ENCODE data around the gene FHL2. TPM values are rescaled to one million over a fixed set of nuclear protein-coding genes. Genes with fewer than 3 reads are reported as not detected.

The FHL2 gene
- total RNA-seq, 1 experiment from 2014 or later = 67.9 TPM

DNA sequence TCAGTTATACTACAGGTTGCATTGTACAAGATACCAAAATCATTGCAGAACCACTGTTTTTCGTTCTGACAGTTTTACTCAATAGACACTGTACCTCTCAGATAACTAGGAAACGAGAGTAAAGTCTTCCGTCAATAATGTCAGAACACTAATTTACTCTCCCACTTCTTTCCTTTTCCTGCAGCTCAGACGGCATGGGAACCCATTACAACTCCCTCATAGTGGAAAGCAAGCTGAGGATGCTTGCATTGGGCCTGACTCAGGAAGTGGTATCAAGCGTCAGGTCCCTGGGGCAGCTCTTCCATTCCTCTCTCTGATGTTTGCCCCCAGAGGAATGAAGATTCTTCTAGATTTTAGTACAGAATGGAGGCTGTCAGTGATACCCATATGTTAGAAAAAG, 23.9 kb upstream of the FHL2 start:
- no peak for DNase-seq (ENCODE audit: low spot score)

- no peak for DNase-seq (ENCODE audit: low spot score)
Measured at GRCh38 chr2:105421053-105421452, 22.2 kb upstream of the FHL2 start.

- DNase-seq (ENCODE audit: low spot score) = no peak
Measured at GRCh38 chr2:105418522-105418921, 19.7 kb upstream of the FHL2 start.

GRCh38 chr2:105417857-105418436, 19.1 kb upstream of the FHL2 start:
- peak; percentile 65 for DNase-seq (ENCODE audit: low spot score)

GRCh38 chr2:105416156-105416555, 17.3 kb upstream of the FHL2 start:
- no peak for DNase-seq (ENCODE audit: low spot score)

DNA sequence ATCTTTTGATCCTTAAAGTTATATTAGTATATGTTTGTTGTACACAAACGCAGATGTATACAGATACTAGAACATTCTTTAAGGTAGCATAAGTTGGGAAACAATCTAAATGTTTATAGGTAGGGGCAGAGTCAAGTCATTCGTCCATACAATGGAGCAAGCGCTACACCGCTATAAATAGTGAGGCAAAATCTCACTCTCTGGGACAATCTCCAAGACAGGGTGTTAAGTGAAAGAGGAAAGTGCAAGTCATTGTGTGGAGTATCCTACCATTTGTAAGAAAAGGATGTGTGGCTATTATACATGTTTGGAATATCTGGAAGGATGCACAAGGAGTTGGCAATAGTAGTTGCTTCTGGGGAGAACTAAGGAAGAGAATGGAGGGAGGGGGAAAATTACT, 16.2 kb upstream of the FHL2 start:
- DNase-seq (ENCODE audit: low spot score) = no peak

GRCh38 chr2:105413206-105413605, 14.4 kb upstream of the FHL2 start:
- no peak for DNase-seq (ENCODE audit: low spot score)

DNA sequence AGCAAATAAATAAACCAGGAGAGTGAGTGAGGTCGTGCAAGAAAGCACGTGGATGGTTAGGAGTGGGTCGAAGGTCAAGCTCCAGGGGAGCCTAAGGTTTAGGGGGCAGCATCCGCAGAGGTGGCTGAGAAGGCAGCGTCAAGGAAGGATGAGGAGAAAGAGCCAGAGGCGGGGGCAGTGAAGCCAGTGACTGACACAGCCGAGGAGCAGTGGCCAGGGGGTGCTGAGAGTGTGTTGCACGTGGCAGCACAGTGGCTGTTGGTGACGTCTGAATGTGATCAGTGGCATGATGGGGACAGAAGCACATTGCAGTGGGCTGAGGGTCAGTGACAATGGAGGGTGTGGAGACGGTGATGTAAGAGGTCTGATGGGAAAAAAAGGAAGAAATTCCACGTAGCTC, 13.7 kb upstream of the FHL2 start:
- DNase-seq (ENCODE audit: low spot score) = no peak

- DNase-seq (ENCODE audit: low spot score) = no peak
Measured at GRCh38 chr2:105411720-105412407, 13.0 kb upstream of the FHL2 start.

DNA sequence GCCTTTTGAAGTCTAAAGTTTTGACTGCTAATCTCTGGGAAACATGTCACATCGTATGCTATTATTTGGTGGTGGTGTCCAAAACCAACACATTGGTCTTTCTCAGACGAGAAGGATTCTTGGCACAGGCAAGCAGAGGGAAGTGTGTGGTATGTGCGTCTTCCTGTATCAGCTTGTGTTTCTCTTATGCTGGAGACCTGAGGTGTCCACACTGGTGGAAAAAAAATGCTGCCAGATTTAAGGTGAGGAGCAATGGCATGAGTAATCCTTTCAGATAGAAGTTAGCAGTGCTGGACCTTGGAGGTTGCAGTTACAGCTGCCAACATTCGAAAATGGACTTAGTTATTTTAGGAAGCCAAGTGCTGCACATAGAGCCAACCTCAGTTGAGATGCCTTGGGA, 11.7 kb upstream of the FHL2 start:
- DNase-seq (ENCODE audit: low spot score) = peak; percentile 37

DNA sequence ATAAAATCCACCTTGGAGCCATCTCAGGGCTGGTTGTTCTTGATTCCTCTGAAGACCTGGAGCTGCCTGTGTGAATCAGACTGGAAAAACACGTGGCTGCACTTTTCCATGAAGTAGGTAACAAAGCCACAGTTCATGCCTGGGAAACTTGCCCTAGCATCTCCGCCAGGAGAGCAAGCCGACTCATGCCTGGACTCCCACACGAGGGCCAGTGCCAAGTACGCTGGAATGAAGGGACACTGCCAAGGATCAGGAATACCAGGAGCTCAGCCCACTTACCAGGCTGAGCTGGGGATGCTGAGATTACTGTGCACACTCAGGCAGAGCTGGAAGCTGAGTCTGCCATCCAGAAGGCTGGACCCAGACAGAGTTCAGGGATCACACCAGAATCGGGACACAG, 10.9 kb upstream of the FHL2 start:
- peak; percentile 91 for DNase-seq (ENCODE audit: low spot score)

DNA sequence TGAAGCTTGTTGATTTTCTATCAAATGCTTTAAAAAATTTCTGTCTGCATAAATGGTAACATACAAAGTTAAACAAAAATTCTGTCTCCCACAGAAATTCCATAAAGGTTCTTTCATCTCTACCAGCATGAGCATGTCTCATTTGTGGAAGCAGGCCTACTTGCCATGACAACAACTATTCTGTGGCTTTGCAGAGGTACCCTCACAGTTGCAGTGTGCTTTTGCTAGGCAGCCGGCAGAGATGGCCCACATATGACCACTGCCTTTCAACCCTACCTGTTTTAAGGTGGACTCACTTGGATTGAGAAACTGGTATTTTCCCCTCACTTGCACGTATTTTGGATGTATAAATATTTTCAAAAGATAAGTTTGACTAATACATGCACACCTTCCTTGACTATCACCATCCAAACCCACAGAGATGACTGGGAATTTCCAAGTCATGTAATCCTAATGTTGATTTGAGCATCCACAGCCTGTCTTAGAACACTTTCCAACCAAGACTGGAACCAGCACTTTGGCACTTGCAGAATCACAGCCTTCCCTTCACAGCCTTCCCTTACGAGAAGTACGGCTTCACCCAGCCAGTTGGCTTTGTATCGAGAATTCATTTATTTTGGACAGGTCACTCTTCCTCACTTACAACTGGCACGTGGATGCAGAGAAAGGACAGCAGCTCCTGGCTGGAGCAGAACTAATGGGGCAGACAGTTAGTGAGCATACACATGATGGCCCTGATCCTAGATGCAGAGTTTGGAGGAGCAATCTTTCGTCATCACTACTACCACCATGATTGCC, 9.3 kb upstream of the FHL2 start:
- DNase-seq (ENCODE audit: low spot score) = no peak

GRCh38 chr2:105406221-105406620, 7.4 kb upstream of the FHL2 start:
- DNase-seq (ENCODE audit: low spot score) = peak; percentile 78

DNA sequence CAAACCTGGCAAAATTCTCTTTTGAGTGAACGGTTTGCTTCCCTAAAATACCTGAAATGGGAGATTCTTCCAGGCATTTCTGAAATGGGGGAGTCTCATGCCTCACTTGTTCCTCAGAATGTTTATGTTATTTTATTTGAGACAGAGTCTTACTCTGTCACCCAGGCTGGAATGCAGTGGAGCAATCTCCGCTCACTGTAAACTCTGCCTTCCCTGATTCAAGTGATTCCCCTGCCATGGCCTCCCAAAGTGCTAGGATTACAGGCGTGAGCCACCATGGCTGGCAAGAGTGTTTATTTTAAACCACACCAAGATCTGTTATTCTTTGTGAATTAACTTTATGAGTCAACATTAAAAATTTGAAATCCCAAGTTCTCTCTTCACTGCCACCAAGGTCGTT, 6.4 kb upstream of the FHL2 start:
- peak; percentile 31 for DNase-seq (ENCODE audit: low spot score)

DNA sequence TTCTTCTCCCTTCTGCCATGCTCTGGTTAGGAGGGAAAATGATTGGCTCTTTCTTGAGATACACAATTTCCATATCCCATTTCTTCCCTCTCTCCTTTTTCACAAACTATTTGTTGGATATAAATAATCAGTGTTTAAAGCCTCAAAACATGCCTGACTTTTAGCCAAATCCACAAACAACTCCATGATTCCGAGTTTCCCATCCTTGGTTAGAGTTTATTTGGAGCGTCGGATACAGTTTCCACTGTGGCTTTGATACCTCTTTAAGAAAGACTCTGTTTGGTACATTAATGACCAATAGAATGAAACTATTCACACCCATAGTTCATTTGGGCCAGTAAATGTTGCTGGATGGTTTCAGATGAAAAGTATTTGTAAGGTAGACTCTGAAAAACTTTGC, 5.9 kb upstream of the FHL2 start:
- DNase-seq (ENCODE audit: low spot score) = no peak

- DNase-seq (ENCODE audit: low spot score) = peak; percentile 97
Measured at GRCh38 chr2:105403783-105404698, 5.2 kb upstream of the FHL2 start.

DNA sequence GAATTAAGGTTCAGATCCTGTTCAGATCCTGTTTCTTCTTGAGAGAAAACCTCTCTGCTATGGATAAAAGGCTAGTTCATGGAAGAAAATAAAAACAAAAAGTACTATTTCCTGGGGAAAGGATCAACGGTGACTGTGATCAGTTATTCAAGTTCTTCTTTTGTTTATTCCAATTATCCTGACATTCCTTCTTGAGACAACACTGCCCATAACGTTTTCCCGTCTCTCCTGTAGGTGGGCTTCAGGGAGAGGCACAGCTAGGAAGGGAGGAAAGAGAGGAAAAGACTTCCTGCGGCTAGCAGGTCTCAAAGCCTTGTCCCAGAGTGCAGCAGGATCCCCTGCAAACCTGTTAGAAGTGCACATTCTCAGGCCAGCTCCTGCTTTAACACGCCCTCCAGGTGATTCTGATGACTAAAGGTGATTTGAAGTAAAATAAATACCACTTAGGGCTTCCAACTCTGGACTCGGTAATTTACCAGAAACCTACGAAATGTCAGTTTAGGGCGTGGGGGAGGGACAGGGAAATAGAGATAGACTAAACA, 4.5 kb upstream of the FHL2 start:
- no peak for DNase-seq (ENCODE audit: low spot score)

- DNase-seq (ENCODE audit: low spot score) = no peak
Measured at GRCh38 chr2:105402809-105403208, 4.0 kb upstream of the FHL2 start.

- no peak for DNase-seq (ENCODE audit: low spot score)
Measured at GRCh38 chr2:105401867-105402266, 3.0 kb upstream of the FHL2 start.

- DNase-seq (ENCODE audit: low spot score) = no peak
Measured at GRCh38 chr2:105400138-105400540, 1.3 kb upstream of the FHL2 start.

GRCh38 chr2:105399207-105399861, 483 bp upstream of the FHL2 start:
- DNase-seq (ENCODE audit: low spot score) = no peak

All from A172 (cell line).